Hematopoietic multipotent progenitor cell (in vitro differentiated cells): ENCODE results near the gene SPRYD3. TPM values are rescaled to one million over a fixed set of nuclear protein-coding genes. Genes with fewer than 3 reads are reported as not detected.
A peak's percentile ranks its signal among the peaks of the same experiment; 100 is the strongest.

ENCODE experiments used
- DNase-seq, 3 donors: peaks; one replicate each; pipeline ENCODE4 v3.0.0-alpha.2; 2011 to 2015; ENCODE audit warnings: low read depth in 2 of 3, low spot score in 2 of 3
- total RNA-seq: library from RNA; depleted of rRNA; stranded (reverse); fragments of >200 nt; gene quantifications from one replicate; pipeline ENCODE4 v1.2.3, GENCODE V29; 2012

SPRYD3 gene
- total RNA-seq, 1 donor, result 20.7 TPM

DNA sequence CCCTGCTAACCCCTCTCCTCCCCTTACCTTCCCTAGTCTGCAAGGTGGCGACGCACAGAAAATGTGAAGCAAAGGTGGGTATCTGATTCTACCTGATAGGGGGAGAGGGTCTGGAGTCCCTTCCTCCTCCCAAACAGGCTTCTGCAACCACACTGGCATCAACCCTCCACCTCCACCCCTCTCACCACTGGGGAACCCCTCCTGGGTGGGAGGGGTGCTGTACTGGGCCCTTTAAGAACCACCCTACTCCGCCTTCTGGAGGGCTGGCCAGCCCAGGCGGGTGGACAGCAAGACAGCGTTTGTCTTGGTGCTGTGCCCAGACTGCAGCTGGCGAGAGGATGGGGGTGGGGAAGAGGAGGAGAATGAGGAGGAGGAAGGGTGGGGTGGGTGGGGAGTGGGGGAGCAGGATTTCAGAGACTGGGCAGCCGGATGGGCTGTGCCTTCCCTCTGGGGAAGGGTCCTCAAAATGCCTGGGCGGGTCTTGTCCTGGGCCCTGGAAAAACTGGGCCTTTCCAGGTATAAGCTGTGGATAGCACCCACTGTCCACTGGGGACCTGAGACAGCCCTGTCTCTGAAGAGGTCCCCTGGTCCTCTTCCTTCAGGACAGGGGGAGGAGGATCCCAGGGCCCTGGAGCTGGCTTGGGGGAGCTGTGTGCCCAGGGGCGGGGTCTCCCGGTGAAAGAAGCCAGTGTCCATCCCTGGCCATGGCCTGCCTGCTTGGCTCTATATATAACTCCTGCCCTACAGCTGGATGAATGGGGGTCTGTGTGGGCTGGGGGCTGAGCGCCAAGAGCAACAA lies 26.6 kb downstream of the SPRYD3 start:
- DNase-seq, result no peak

DNA sequence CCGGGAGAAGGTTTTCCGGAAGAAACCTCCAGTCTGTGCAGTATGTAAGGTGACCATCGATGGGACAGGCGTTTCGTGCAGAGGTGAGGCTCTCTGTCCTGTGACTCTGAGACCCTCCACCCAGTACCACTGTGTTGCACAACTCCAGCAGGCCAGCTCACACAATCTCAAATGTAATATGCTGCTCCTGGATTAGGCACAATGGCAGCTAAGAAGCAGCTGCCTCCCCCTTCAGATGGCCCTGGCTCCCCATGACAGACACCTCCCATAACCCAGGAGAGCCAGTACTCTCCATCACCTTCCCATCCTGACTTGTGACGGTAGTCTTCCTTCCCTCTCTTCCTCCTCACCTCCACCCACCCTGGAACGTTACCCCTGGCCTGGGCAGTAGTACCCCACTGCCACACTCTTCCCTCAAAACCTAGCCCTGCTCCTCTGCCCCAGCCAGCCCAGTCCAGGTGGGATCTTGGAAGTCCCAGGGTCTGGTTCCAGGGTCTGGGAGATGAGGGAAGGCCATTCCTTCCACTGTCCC lies 27.2 kb downstream of the SPRYD3 start:
- DNase-seq, result no peak

DNA sequence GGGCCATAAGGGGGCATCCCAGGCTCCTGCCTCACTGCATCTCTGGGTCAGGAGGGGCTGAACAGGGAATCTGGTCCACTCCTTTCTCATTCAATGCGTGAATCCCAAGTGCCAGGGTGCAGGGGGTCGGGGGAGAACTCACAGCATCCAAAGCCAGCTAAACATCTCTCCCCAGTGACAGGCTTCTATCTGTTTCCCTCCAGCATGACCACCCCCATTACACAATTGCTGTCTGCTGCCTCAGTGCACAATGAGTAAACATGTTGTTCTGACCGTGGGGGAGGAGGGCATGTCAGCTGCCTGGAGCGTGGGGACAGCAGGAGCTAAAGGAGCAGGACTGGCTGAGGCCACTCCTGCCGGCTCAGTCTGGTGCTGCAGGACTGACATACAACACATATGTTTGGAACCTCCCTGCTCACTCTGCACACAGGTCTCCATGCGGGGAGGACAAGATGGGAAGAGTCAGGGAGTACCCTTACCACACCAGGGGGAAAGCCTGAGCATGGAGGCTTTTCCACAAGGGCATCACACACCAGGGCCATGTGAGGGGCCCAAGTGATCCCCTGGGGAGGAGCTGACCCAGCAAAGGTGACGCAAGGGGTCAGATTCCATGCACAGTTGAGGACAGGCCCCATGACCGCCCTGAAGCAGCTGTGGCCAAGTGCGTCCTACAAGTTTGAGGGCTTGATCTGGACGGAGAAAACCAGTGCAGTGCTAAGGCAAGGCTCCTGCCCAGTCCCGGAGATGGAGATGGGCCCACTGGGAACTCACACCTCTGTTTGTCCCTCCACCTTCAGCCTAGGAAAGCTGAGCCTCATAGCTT lies 27.9 kb downstream of the SPRYD3 start:
- no peak for DNase-seq

DNA sequence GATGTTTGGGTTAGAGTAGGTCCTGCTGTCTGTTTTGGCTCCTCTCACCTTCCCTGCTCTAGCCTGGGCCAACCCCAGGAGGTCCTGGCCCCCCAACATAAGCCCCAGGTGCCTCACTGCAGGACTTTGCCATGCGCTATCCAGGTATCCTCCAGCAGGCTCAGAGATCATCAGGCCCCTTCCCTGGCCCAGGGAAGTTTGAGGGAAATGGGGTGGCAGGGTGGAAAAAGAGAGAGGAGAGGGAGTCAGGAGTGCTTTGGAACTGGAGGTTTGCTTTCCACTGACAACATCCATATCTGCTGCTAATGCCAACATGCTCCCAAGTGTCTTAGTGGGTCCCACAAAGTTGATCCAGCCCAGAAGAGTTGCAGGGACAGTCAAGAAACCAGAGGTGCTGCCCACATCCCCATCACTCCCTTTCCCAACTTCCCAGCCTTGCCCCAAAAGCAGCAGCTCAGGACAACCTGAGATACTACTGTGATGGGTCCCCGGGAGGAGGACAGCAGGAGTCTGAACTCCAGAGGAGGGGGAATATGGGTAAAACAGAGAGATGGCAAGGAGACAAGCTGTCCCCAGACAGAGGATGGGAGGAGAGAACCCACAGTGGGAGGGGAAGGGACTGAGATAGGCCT lies 28.6 kb downstream of the SPRYD3 start:
- no peak for DNase-seq

DNA sequence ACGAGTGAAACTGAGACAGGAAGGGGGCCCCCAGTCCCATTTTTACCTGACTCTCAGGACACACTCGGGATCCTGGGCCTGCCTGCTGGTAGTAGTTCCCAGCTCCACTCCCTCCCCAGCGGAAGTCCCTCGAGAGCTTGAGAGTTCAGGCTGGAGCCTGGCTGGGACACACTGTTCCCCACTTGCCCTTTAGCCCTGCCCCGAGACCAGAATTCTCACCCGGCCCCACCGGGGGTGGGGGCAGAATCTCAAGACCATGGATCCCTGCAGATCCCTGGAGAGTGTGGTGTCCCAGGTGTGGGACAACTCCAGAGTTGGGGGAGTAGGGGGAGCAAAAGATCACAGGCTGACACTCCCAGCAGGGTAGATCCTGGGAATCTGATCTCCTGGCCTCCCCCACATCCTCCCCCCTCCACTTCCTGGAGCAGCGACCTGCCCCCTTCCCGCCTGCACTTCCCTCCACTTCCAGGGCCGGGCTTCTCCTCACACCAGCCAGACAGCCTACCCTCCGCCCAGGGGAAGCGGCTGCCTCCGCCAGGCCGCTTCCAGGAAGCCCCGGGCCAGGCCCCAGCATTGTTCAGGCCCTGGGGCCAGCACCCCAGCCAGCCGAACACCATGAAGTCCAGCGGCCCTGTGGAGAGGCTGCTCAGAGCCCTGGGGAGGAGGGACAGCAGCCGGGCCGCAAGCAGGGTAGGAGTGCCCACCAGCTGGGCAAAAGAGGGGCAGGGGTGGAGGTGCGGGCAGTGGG lies 29.4 kb downstream of the SPRYD3 start, which contains the start of gene TNS2:
Gene TNS2 (plus strand): TSS at position 495 of the 748 bp plus-strand sequence. CDS start 121 bp downstream, at position 616.
- no peak for DNase-seq

DNA sequence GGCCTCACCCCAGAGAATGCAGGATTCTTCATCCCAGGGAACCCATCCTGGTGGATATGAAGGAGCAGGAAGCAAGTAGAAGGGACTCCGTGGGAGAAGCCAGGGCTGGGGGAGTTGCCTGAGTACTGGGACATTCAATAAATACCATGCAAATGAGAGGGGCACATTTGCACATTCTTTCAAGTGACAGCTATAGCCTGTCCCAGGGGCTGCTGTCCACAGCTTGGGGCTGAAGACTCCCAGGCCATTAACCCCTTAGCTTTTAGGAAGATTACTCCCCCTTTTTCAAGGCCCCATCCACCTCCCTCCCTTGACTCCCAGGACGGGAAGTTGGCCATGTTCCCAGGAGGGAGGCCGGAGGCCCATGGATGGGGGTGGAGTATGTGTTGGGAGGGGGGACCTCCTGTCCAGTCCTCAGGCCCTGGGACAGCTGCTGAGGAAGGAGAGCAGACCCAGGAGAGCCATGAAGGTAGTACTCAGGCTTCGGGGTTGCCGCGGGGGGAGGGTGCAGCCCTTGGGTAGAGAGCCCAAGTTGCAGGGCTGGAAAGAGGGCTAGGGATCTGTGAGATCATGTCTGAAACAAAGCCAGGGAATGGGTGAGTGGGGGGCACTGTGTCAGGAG lies 30.3 kb downstream of the SPRYD3 start:
- no peak for DNase-seq

DNA sequence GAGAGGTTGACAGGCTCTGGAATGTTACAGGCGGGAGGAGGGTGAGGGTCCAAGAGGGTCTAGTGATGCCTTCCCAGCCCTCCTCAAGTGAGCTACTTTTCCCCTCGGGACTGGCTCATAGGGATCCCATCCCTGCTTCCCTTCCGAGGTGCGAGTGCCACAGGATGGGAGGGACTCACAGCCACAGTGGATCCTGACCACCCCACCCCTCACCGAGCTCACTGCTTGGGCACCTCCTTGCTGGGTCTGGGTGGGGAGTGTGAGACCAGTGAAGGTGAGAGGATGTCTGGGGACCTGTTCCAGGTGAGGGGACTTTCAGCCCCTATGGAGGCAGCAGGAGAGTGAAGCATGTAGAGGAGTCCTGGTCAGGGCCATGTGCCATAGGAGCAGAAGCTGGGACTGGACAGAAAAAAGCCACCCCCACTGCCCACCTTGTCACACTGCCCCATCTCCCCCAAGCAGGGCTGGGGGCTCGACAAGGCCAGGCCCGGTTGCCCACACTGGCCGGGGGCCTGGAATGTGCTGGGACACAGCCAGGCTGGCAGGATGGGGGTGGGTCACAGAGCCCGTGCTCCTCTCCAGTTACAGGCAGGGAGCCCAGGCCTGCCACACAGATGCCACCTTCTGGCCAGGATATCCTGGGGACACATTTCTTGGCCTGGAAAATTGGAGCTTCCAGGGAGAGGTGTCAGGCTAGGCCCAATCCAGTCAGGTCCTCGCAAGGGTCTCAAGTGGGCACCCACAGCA lies 31.0 kb downstream of the SPRYD3 start:
- DNase-seq, result no peak

DNA sequence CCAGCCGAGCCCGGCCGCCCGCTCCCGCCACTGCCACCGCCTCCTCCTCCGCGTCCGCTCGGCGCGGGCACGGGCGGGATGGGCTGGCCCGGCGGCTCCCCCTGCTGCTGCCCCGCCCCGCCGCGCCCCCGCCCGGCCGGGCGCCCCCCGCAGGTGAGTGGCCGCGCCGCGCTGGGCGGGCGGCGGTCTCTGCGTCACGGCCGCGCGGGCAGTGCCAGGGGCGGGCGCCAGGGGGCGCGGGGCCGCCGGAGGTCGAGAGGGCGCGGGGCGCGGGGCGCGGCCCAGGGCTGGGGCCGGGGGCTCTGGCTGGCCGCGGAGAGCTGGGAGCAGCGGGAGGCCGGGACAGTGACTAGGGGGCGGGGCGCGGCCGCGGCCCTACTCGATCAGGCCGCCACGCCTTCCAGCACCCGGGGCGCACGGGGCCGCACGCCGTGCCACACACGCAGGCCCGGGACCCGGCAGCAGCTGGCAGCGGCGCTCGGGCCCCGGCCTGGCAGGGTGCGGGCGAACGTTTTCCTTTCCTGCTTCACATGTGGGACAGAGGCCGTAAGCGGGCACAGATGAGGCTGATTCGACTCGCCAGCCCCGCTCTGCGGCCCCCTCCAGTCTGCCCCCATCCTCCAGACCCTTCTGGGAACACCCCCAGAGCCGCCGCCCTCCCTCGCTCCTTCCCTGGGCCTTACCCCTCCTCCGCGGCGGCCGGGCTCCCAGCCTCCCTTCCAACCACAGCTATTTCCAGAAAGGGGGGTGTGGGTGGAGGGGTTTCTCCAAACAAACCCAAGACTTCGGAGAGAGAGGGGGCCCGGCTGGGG lies 31.8 kb downstream of the SPRYD3 start:
- DNase-seq, result peak; percentile 62 to 77 (median 72)

DNA sequence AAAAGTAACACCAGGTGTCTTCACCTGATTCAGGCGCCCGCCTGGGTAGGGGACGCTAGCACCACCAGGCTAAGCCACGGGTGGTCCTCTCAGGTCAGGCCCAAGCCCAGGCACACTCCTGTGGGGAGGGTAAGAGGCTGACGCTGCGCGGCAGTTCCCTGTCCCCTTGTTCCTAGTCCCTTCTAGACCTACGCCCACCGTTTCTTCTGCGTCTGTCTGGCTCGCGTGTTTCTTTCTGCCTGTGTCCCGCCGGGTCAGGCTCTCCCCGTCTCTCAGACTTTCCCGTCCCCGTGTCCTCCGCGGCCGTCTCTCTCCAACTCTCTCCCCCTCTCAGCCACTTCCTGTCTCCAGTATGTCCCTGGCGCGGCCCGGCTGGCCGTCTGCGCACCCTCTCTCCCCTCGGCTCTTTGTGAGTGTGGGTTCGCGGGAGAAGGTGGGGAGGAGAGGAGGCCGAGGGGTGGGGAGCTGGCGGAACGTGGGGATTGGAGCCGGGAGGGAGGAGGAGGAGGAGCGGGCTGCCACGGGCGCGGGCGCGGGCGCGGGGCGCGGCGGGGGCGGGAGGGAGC lies 32.5 kb downstream of the SPRYD3 start:
- DNase-seq, result peak in 2 of 3 donors; percentile 67 to 68

DNA sequence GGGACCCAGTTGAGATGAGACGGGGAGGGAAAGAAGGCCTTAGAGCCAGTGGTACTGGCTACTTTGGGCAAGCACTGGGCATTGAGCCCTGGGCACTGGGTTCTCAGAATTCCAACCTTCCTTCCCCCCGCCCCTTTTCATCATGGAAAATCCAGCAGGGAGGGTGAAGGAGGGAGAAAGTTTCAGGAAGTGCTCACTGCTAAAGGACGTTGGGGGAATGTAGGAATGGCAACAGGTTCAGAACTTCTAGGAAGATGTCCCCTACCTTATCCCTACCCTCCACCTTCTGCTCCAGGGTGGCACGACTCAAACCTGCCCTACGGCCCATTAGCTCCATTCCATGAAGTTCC lies 33.5 kb downstream of the SPRYD3 start:
- DNase-seq, result no peak

DNA sequence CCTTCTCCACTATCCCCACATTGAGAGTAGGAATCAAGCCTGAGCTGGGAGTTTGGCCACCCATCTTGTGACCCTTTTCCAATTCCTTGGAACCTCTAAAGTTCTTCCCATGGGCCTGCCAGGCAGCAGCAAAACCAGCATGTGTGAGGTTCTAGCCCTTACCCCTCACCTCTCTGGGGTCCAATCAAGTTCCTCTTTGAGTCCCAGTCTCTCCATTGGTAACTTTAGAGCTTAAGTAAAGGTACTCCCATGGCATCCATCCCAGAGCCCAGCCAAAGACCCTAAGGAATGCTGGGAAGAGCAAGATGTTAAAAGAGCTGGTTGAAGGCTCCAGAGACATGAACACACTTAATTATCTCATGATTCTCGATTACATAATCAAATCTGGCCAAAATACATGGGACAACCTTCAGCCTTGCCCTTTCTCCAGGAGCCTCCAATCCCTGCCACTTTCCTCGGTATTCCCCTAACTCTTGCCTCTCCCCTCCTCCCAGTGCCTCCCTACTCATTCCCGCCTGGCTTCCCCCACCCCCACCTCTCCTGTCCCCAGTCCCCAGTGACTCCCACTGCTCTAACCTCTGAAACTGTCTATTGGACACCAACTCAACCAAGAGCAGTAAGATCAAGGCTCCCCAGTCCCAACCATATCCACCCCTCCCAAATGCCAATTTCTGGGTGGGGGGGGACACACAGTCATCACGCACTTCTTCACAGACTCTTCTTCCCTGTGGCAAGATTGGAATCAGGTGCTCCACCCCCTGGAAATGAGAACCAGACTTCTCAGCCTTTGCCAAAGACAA lies 34.1 kb downstream of the SPRYD3 start:
- no peak for DNase-seq

DNA sequence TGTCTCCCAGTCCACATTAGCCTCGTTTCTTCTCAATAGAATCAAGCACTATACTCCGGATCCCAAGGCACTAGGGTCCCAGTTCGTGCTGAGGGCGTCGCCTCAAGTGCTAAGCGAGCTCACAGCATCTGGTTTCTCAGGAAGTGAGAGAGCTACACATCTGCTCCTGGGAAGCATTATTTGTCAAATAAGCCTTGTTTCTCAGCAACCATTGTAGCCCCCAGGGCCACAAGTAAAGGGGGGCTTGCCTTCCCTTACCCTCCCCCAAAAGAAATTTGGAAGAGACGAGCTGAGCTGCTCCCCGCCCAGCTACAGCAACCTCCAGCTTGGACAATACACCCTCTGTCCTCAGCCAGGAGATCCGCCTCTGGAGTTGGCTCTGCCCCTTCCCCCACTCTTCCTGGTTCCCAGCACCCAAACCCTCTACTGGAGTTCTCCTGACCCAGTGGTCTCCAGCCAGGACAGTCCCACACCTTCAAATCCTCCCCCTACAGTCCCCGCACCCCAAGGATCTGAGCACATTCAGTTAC lies 35.1 kb downstream of the SPRYD3 start:
- DNase-seq, result no peak

DNA sequence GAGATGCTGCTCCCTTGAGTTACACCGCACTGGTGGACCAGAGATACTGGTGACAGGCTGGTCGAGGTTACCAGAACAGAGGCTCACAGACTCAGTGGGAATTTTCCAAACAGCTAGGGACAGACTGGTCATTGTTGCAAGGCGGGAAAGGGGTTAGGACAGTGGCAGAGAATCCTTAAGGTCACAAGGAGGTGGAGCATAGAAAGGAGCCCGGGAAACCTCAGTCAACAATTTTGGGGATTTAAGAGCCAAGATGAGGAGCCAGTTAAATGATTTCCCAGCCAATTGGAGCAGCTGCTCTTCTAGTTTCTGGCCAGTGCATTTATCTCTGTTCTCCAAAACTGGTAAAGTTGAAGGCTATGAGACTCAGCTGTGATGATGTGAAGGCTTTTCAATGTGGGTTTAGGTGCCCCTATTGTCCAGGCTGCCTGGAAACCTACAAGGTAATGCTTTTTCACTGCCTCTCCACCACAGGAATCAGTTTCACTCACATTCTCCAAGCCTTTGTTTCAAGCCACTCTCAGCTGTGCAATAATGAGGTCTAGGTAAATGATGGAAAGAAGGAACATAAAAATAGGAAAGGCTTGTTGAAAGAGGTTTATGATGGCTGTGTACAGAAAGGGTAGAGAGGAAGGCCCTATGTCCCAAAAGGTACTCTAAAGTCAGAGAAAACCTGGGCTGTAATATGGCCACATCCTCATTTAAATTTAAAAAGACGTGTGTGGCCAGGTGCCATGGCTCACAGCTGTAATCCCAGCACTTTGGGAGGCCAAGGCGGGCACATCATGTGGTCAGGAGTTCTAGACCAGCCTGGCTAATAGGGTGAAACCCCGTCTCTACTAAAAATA lies 36.4 kb downstream of the SPRYD3 start:
- no peak for DNase-seq

DNA sequence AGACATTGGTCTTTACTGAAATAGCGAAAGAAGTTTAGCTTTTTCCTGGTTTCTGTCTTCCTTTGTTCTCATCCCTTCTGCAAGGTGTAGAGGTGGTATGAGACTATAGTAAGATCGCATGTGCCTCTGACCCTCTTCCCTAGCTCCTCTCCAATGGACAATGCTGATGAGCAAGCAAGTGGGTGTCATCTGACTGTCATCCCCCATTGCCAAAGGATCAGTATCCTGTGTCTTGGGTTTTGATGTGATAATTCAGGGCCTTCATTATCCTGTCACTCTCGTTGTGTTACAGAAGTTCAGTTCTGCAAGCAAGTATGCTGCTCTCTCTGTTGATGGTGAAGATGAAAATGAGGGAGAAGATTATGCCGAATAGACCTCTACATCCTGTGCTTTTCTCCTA lies 39.3 kb downstream of the SPRYD3 start:
- no peak for DNase-seq

DNA sequence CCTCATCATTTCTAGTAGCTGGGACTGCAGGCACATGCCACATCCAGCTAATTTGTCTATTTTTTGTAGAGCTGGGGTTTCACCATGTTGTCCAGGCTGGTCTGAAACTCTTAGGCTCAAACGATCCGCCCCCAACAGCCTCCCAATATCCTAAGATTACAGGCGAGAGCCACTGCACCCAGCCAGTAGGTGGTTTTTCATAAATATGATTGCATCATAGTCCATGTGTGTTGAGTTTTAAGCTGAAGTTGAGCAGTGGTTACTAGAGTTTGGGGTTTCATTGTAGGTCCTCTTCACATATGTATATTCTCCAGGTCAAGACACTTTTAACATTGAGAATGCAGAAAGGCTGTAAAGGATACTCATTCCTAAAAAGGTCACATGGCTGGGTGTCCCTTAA lies 42.4 kb downstream of the SPRYD3 start:
- DNase-seq, result no peak

DNA sequence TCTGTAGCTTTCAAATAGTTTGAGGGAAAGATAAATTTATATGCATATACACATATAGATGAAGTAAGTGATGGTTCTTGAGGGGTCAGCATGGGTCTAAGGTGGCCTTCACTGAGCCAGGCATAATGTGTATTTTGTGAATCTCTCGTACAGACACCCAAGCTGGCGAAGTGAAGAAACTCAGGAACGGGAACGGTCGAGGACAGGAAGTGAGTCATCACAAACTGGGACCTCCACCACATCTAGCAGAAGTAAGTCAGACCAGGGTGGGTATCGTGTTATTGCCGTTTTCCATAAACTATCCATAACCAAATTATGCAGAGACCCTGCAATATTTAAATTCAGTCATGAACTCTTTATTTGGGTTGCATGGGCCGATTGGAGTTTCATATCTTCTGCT lies 44.7 kb downstream of the SPRYD3 start:
- no peak for DNase-seq
